Kidney glomerular epithelial cell (primary cell): ENCODE measurements around the gene PLCL1.
A peak's percentile ranks its signal among the peaks of the same experiment; 100 is the strongest.

Experiments used
- DNase-seq: peaks from one replicate; lab custom pipeline; 2025; lab: John Stamatoyannopoulos, UW

Gene PLCL1

DNA sequence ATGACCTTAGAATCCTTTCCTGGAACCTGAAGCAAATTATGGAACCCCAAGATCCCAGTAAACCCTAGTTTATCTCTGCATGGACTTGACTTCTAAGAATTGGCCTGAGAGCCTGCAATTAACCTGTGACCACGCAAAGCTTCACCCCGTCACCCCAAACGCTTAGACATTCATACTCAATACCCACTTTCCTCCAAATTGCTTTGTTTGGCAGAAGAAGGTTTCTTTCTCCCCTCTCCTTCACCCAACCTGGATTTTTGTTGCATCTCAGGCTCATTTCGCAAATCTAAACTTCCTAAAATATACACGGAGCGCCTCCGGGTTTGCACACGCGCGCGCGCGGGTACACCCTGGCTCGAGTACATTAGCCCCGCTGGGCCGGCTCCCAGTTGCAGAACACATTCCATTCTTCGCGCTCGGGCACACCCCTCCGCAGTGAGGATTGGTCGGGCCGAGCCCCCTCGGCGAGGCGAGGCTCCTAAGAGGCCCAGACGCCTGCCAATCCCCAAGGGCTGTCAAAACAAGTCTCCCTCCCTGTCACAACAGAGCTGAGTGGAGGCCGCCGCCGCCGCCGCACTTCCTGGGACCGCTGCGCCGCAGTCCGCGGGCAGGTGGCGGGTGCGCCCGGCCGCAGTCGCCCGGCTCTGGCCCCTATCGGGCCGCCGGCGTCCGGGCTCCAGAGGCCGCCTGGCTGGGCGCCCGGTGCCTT lies at the start of gene PLCL1:
Gene PLCL1 (plus strand): TSS at position 545 of the 709 bp plus-strand sequence.
- DNase-seq = peak; percentile 81

DNA sequence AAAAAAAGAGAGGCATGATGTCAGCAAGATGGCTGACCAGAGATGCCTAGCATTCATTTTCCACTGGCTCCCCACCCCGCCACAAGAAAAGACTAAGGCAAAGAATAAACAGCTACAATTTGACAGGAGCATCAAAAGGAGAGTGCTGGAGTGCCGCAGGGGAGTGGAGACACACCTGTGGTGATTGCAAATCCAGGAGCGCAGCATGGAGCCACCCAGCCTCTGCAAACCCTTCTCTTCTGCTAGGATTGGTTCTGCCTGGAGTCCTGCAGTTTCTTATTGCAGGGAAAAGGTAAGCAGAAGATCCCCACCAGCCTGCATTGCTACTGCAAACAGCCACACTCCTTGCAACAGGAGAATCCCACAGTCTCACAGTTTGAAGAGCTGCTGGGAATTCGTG lies 45.4 kb upstream of the PLCL1 start:
- DNase-seq = no peak

DNA sequence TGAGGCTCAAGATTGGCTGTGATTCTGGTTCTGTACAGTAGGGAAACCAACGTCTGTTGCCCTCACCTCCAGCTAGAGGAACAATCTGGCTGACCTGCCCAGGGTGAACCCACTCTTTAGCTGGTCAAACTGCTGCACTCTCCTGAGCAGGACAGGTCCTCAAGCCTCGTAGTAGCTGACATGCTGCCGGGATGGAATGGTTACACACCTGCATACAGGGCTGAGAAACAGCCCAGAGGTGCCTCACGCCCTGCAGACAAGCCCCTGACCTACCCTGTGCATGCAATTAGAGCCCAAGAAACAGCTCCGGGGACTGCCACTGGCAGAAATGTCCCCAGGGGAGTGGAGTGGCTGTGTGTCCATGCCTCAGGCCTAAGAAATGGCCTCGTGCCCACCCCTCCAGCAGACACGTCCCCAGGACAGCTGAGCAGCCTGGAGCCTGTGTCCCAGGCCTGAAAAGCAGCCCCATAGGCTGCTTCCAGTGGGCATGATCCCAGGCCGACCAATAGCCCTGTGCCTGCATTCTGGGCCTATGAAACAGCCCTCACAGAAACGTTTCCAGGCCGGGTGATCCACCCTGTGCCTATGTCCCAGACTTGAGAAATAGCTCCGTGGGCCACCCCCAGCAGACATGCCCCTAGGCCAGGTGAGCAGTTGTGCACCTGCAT lies 44.6 kb upstream of the PLCL1 start:
- DNase-seq = no peak

DNA sequence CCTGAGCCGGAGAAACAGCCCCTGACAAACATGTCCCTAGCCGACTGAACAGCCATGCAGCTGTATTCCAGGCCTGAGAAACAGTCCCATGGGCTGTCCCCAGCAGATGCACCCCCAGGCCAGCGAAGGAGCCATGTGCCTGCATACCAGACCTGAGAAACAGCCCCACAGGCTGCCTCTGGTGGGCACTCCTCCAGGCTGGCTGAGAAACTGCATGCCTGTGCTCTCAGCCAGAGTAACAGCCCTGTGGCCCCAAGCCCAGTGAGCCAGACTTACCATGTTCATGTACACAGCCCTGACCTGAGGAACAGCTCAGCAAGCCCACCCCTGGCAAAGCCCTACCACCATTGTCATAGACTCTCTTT lies 44.1 kb upstream of the PLCL1 start:
- no peak for DNase-seq

DNA sequence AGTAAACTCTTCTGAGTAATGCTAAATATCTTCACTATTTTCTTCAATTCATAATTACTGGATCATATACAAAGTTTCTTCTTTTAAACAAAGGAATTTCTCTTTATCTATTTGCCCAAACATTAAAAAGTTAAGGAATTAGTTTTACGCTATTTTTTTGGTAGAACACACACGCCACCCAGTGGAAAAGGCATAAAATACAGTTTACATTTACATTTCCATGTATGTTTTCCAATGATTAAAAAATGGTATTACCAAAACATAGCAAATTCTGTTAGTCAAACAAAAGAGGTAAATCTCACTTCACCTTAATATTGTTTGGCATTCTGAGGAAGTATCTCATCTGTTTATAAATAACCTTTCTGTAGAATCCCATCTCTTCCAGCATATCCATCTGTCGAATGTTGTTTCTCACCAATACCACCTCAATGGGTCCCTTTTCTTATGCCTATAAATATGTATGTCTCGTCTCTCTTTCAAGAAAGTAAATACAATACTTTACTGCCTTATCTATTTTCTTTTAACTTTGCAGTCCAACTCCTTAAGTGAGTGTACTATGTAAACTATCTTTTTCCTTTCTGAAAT lies 26.5 kb upstream of the PLCL1 start:
- peak; percentile 7 for DNase-seq

DNA sequence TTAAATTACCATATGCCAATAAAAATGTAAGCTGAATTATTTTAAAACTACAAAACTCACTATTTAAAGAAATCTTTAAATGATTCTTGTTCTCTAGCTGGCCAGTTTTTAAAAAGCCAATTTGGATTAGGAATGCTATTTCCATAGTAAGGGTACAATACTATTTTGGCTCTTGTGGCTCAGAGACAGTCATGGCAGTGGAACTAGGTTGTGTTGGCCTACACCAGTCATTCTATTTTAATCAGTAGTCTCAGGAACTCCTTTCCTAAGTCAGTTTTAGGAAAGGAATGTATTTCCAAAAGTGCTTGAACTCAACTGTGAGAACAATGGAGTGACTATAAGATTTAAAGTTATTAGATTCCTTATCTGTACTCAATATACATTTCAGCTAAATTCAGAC lies 25.1 kb upstream of the PLCL1 start:
- DNase-seq = no peak

DNA sequence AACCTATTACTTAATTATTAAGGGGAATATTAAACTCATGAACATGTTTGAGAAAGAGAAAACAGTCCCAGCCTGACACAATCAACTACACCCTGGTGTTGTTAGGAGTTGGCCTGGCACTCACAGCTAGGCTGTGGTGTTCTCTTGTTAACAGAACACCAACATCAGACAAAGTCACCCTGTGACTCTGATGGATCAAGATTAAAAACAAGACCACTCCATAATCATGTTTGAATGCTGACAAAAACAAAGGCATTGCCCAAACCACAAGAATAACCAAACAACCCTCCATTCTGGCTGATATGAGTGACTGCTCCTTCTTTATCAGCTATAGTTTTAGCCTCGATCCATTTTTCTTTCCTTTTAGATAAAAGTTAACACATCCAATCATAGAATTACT lies 22.3 kb upstream of the PLCL1 start:
- no peak for DNase-seq

DNA sequence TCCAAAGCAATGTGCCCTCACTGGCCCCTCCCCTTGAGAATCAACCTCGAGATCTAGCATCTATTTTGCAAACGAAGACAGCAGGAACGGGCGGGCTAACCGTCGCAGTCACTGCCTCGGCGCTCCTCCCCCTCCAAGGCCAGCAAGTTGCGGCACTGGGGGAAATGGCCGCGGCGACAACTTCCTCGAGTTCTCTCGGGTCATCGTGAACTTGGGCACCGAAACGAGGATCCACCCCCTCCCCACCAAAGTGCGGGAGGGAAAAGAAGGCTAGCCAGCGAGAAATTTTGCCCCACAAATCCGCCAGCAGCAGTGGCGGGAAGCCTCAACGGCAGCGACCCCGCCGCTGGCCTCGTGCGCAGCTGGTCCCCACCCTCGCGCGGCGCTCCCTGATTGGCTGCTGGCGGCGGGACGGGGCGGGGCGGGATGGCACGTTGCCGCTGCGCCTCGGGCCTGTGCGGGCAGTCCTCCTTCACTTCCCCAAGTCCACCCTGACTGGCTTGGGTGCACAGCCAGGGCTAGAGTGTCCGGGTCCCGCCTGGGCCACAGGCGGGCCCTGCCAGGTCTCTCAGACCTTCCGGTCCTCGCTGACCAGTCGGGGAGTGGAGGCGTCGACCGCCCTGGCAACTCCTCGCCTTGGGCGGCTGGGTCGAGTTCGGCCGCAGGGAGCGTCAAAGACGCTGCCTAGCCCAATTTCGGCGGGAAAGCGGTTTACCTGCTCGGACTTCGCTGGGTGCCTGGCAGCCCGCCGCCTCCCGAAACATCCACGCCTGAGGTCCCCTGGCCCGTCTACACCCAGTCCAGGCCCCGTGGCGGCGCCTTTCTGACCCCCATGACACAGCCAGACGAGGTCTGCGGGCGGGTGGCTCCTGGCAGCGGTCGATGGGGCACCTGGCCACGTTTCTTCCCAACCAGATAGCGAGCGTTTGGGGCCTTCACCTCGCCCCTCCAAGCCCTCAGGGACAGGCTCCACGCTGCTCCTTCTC lies 19.1 kb upstream of the PLCL1 start, which contains the start of gene BOLL:
Gene BOLL (minus strand): TSS at position 364 of the 986 bp plus-strand sequence. CDS start 3,469 bp downstream, outside the sequence.
- DNase-seq = no peak

DNA sequence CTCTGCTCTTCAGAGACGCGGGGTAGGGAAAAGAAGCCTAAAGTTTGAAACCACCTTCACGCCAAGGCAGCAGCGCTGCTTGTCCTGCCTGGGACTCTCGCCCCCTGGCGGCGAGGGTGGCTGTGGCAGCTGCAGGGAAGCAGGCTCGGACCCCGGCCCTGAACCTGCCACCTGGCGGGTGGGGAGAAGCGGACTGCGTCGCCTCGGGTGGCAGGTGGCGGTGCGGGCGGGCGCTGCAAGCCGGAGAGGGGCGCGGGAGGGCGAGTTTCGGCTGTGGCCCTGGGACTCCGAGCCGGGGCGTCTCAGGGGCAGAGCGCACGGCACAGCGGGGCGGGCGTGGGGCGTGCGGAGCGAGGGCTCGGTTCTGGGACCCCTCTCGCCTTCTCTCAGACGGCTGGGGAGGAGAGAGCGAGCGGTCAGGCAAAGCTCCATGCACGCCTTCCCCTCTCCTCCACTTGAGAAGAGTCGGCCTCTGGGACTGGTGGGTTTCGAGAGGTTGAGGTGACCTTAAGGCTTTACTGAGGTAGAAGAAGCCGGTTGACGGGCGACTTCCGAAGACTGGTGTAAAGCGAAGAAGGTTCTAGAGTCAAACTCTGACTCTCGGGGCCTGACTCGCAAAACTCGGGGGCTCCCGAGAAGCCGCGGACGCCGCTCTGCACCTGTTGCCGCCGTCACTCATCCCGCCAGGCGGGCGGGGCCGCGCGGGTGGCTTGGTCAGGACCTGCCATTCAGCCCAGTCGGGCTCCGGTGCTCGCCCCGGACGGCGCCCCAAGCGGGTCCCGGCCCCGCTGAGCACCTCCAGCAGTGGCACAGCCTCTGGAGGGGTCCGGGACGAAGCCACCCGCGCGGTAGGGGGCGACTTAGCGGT lies 18.1 kb upstream of the PLCL1 start:
- no peak for DNase-seq

DNA sequence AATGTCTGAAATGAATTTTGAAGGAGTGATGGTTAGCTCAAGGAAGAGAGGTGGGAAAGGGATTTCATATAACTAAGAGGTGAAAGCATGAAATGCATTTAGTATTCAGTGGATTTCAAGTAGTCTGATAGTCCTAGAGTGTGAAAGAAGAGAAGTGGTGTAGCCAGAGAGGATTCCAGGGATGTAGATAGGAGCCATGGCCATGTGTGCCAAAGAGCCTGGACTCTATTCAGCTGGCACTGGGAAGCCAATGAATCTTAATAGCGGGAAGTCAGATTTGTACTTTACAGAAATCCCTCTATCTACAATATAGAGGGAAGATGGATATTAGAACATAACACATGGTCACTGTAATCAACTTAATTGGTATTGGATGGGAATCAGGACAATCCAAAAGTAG lies 10.9 kb upstream of the PLCL1 start:
- no peak for DNase-seq

DNA sequence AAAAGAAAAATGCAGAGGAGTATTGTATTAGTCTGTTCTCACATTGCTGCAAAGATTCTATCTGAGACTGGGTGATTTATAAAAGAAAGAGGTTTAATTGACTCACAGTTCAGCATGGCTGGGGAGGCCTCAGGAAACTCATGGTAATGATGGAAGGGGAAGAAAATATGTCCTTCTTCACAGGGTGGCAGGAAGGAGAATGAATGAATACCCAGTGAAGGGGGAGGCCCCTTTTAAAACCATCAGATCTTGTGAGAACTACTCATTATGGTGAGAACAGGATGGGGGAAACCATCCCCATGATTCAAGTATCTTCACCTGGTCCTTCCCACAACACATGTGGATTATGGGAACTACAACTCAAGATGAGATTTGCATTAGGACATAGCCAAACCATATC lies 9.1 kb upstream of the PLCL1 start:
- DNase-seq = no peak

DNA sequence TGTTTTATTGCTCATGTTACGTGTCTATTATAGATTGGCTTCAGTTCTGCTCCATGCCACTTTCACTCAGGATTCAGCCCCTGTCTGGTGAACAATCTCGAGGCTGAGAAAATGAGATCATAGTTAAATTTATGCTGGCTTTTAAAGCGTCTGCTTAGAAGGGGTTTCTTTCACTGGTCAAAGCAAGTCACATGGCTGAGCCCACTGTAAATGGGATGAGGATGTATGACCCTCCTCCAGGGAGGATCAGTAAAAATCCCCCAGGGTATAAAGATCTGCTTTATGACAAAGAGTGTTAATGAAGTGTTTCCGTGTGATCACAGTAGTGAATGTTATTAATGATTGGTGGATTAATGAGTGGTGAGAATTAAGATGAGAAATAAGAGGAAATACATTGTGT lies 6.2 kb upstream of the PLCL1 start:
- DNase-seq = no peak

DNA sequence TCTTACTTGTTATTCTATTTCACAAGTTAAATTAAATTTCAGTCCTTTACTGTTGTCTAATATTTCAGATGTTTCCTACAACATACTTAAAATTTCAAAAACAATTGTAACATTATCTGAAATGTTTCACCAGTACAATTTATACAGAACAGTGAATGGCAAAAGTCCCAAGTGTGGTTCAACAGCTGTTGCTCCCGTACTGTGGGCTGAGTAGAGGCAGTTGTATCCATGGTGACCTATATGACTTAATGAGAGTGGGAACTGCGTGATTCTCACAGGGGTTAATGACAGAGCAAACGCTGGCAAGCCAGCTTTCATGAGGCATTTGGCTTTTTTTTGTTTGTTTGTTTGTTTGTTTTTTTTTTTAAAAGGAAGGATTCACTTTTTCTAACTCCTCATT lies 5.3 kb upstream of the PLCL1 start:
- DNase-seq = no peak

DNA sequence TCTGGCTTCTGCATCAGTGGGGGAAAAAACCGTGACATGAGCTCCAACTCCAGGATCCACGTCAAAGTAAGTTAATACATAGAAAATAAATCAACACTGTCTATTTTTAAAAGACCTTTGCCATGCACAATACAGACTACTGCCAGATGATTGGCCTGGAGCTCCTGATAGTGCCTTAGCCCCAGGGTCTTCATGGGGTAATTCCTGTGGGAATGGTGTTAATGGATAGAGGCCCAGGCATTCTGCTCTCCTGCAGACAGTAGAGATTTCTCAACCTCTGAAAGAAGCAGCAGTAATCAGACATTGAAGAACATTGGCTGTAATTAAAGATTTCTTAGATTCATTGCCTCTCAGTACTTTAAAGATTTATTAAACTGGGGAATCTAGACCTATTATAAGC lies 4.3 kb upstream of the PLCL1 start:
- DNase-seq = no peak

DNA sequence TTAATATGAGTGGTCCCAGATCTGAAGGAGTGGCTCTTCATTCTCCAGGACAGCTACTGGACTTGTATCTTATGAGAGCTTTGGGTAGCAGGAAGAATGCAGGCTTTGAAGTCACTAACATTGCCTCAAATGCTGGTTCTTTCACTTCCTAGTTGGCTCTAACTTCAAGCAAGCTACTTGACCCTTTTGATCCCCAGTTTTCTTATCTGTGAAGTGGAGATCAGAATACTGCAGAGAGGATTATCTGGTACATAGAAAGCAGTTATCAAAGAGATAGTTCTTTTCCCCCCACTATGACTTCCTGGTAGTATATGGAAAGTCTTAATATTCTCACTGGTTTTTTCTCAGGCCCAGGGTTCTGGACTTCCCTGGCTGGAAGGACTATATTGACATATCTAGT lies 3.4 kb upstream of the PLCL1 start:
- DNase-seq = no peak

DNA sequence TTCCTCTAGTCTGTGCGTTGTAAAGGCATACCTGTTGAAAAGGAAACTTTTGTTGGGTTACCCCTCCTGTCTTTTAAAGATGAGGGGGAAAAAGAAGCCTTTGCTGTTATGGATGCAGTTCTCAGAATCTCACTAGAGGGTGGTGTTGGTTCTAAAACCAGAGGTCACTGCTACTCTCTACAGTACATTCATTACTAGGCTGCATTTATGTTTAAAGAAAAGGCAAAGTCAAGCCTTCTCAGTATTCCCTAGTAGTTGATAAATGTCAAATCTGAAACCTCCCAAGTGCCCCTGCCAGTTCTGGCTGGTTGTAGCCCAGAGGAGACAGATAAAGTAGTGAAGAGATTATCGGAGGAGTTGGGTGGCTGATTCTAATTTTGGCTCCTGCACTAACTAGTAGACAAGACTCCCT lies 1.4 kb upstream of the PLCL1 start:
- DNase-seq = peak; percentile 60

DNA sequence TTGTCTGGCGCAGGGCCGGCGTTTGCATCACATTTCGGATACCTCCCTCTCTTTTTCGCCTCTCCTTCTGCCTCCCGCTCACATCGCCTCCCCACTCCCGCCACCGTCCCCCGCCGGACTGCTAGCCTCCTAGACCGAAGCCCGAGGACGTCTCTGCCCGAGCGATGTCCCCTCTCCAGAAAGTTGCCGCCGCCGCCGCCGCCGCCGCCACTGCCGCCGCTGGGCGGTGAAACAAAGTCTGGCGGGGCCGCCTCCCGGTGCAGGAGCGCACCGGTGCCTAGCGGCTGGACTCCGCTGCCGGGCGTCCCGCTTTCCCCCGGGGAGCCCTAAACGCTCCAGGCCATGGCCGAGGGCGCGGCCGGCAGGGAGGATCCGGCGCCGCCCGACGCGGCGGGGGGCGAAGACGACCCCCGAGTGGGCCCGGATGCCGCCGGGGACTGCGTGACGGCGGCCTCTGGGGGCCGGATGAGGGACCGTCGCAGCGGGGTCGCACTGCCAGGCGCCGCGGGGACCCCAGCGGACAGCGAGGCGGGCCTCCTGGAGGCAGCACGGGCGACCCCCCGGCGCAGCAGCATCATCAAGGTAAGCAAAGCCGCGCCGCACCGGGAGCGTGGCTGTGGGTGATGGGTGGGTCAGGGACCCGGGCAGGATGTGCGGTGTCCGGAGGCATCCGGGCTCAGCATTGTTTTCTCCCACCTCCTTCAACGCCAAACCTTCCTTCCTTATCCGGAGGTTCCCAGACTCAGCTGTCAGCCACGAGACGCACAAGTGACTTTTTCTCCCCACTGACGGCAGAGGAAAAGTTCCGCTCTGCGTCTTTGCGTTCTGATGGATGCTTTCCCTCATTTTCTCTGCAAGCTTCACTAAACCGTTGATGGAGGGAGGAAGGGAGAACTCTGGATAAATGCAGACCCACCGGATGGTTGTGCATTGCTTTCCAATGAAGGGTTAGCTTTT lies 643 bp downstream of the PLCL1 start:
- DNase-seq = no peak

DNA sequence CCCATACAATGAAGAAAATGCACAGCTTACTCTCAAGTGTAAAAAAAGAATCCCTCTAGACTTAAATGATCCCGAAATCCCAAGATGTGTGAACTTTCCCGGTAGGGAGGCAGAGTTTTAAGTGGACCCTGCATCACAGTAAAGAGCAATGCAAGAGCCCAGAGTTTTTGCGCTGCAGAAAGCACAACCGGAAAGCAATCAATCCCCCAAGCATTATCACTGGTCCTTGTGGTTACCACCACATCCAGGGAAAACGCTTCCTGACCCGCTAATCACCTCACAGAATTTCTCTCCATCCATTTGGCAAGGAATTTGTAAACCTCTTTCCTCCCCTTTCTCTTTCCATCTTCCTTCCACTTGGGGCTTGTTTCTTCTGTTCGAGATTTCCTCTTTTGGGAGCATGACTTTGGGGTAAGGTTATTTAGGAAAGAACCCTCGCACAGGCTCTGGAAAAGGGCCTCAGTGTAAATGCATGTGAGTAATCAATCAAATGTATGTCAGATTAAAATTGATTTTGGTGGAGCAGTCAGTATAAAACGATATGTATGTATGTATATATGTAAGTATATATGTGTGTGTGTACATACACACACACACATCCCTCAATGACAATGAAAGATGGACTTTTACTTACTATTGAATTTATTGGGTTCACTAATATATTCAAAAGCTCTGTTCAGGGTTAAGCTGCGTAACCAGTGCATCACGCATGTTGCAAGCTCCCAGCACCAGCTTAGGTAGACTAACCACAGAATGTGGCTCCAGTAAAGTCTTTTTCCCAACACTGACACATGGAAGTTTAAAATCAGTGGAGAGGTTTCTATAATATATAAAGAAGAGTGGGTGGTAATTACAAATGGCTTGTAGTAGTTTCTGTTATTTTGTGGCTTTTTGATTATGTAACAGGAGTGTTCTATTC lies 1.6 kb downstream of the PLCL1 start:
- DNase-seq = no peak

DNA sequence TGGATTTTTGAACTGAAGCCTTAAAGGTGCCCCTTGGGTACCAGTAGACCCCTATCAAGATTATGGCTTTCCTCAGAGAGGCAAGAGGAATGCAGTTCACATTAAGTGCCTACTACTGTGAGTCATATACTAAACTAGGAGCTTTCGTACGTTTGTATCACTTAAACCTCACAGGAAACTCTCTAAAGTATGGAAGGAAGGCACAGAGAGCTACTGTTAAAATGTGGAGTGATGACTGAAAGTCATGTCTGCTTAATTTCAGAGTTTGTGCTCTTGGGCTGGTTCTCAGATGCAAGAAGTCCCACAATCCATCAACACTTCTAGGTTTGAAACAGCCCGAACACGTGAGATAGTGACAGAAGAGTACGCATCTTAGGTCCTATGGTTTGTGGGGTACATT lies 4.7 kb downstream of the PLCL1 start:
- no peak for DNase-seq
